WERI-Rb-1 (cell line): ENCODE data around the gene FAM110D.

Experiments
- DNase-seq: peaks from one replicate; pipeline ENCODE4 v3.0.0-alpha.2; 2020
- H3K27ac ChIP-seq: fragments of 250-450 bp; sonication (Bioruptor Pico); 2 replicates; pipeline ENCODE4 v1.5.1; 2020; ENCODE audit warnings: mild to moderate bottlenecking, moderate library complexity
- H3K27me3 ChIP-seq: fragments of 250-450 bp; sonication (Bioruptor Pico); 2 replicates; pipeline ENCODE4 v1.5.1; 2021; ENCODE audit warnings: mild to moderate bottlenecking, low read depth, moderate library complexity; ENCODE audit not compliant: insufficient read depth, severe bottlenecking
- H3K36me3 ChIP-seq: fragments of 250-450 bp; sonication (Bioruptor Pico); 2 replicates; pipeline ENCODE4 v1.5.1; 2020; ENCODE audit warnings: mild to moderate bottlenecking, moderate library complexity
- H3K4me3 ChIP-seq: 2 replicates; pipeline ENCODE4 v1.5.1; 2011; ENCODE audit warnings: low read depth, mild to moderate bottlenecking, control low read depth, low read length
- H3K9me3 ChIP-seq: fragments of 250-450 bp; sonication (Bioruptor Pico); 2 replicates; pipeline ENCODE4 v1.5.1; 2021; ENCODE audit warnings: mild to moderate bottlenecking, moderate library complexity; ENCODE audit not compliant: severe bottlenecking
- CTCF ChIP-seq: IDR thresholded peaks from 2 replicates; pipeline ENCODE4 v1.5.1; 2011; ENCODE audit warnings: low read depth, mild to moderate bottlenecking, control low read depth, inconsistent platforms, low read length

The FAM110D gene

GRCh38 chr1:26181586-26182382 lies 22.9 kb downstream of the FAM110D start:
- Histone ChIP-seq H3K36me3 (no peaks in the 10 kb centered on the region), H3K27me3 (no peaks in the 10 kb centered on the region), H3K9me3 (no peaks in the 10 kb centered on the region), H3K4me3 (no peak overlapping the region; the same call in 1 of the 2 replicates), H3K27ac (peak overlapping the region; percentile 8; the same call in 1 of the 2 replicates)
- no peak for TF ChIP-seq CTCF
- DNase-seq = no peak

- no peaks in the 10 kb centered on the region for H3K27me3 ChIP-seq
- no peak overlapping the region for H3K27ac ChIP-seq
- no peak overlapping the region for H3K4me3 ChIP-seq
- no peak for TF ChIP-seq CTCF
- no peak for DNase-seq
- H3K36me3 ChIP-seq = no peaks in the 10 kb centered on the region
- H3K9me3 ChIP-seq = no peaks in the 10 kb centered on the region
These were observed 23.5 kb downstream of the FAM110D start for GRCh38 chr1:26182383-26182696.

GRCh38 chr1:26184086-26184485 lies 25.2 kb downstream of the FAM110D start:
- H3K27ac ChIP-seq = no peak overlapping the region
- DNase-seq = peak; percentile 32
- no peaks in the 10 kb centered on the region for H3K36me3 ChIP-seq
- no peak for TF ChIP-seq CTCF
- H3K27me3 ChIP-seq = no peaks in the 10 kb centered on the region
- H3K9me3 ChIP-seq = no peaks in the 10 kb centered on the region
- no peak overlapping the region for H3K4me3 ChIP-seq

GRCh38 chr1:26184883-26185282 lies 26.0 kb downstream of the FAM110D start:
- H3K36me3 ChIP-seq = no peaks in the 10 kb centered on the region
- H3K4me3 ChIP-seq = no peak overlapping the region
- no peak for TF ChIP-seq CTCF
- no peaks in the 10 kb centered on the region for H3K27me3 ChIP-seq
- DNase-seq = no peak
- no peaks in the 10 kb centered on the region for H3K9me3 ChIP-seq
- H3K27ac ChIP-seq = no peak overlapping the region

GRCh38 chr1:26187882-26188281 lies 29.0 kb downstream of the FAM110D start:
- no peaks in the 10 kb centered on the region for H3K36me3 ChIP-seq
- H3K9me3 ChIP-seq = no peaks in the 10 kb centered on the region
- H3K4me3 ChIP-seq = no peak overlapping the region
- no peak overlapping the region for H3K27ac ChIP-seq
- DNase-seq = no peak
- no peak for TF ChIP-seq CTCF
- no peaks in the 10 kb centered on the region for H3K27me3 ChIP-seq

- no peak for TF ChIP-seq CTCF
- H3K27me3 ChIP-seq = no peaks in the 10 kb centered on the region
- no peak overlapping the region for H3K27ac ChIP-seq
- no peak for DNase-seq
- no peak overlapping the region for H3K4me3 ChIP-seq
- H3K9me3 ChIP-seq = no peaks in the 10 kb centered on the region
- no peaks in the 10 kb centered on the region for H3K36me3 ChIP-seq
These were observed 29.6 kb downstream of the FAM110D start for GRCh38 chr1:26188477-26188876.
